Measurements from ENCODE around the gene CRKL.
"Not testable (repeated sequence)": the region's sequence is repeated elsewhere in the genome, so short reads cannot be mapped to it uniquely, and the experiment has no call there.

Gene CRKL, protein sequence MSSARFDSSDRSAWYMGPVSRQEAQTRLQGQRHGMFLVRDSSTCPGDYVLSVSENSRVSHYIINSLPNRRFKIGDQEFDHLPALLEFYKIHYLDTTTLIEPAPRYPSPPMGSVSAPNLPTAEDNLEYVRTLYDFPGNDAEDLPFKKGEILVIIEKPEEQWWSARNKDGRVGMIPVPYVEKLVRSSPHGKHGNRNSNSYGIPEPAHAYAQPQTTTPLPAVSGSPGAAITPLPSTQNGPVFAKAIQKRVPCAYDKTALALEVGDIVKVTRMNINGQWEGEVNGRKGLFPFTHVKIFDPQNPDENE

DNA sequence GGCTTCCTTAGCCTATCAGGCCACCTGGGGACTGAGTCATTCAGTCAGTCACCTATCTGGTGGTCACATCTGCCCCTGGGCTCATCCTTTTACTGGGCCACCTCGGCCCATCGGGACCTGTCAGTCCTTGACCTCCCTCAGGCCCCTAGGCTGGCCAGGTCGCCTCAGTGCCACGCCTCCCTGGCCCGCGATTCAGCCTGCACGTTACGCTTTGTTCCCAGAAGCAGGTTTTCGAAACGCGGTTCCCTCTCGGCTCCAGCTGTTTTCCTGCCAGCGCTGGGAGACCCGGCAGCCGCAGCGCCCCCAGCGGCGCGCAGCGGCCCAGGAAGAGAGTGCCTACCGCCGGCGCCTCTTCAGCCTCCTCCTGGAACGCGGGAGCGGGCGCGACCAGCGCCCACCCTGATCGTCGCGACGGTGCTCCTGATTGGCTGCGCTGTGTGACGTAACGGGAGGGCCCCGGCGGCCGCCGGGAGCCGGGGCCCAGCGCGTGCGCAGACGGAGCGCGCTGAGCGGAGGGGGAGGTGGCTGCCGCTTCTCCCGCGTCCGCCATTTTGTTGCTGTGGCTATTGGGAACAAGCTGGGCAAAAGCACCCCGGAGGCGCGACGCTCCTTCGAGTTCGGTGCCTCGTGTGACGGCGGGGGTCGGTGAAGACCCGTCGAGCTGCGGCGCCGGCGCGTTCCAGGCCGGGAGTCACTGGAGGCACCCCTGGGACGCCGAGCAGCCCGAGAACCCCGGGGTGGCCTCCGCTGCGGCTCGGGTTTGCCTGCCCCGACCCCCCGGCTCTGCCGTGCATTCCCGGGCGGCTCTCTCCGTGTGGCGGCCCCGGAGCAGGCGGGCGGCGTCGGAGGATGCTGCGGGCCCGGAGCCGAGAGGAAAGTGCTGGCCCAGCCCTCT is at the start of gene CRKL:
TSS of gene CRKL (plus strand) at position 492 of the 895 bp plus-strand sequence. CDS start 528 bp downstream, outside the sequence.
- DNase-seq = peak; percentile 97

DNA sequence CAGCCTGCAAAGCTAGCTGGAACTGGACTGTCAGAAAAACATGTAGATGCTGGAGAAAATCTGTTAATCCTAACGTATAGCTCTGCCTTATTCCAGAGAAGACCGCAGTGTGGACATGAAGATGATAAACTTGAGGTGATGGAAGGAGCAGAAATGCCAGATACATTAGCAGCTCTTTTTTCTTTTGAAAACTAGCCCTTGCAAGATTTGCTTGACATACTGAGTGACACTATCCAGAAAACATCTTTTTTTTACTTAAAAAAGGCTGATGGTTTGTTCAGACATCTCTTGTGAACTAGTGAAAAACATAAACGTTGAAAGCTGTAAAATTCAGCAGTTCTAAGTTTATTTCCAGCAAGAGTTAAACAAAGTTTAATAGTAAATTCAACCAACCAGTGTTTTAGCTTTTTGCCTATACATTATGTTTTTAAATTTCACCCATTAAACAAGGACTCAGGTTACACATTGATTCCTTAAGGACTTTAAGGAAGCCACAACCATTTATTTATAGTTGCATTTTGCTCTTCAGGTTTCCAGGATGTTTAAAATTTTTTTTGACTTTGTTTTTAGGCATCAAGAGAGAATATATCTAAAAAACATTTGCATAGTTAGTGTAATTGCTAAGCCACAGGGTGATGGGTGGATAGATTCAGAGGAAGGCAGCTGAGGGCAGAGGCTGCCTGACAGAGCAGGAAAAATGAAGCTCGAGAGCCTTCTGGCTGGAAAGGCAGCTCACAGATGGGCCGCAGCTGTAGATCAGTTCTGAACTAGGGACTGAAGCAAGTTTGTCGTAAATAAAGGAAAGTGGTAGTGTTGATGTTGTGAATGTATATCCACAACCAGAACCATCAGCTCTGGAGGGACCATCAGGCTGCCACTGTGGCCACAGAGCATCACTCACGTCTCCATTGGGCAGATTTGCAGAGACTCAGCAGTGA is 48.9 kb upstream of the CRKL start:
- DNase-seq = no peak

DNA sequence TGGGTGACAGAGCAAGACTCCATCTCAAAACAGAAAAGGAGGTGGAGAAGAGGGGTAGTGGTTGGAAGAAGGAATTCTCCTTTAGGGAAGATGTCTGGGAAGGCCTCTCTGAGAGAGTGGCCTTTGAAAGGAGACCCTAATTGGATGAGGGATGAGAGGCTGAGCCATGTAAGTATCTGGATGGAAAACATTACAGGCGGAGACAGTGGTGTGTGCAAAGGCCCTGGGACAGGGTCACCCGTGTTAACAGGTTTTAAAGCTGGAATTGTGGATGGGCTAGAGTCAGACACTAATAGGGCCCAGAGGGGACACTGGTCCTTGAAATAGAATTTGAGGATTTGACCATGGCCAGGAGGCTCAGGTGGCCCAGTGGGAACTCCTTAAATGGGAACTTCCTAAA is 48.0 kb upstream of the CRKL start:
- DNase-seq = no peak

DNA sequence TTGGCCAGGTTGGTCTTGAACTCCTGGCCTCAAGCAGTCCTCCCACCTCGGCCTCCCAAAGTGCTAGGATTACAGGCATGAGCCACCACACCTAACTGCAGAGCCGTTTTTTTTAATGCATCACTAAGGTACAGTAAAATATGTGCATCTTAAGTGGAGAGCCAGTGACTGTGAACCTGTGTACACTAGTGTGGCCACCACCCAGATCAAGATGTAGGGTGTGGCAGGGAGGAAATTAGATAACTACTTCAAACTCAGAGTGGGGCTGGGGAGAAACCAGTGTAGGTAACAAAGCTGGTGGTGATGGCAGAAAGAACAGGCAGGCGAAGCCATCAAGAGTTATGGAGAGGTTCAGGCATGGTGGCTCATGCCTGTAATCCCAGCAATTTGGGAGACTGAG is 44.0 kb upstream of the CRKL start:
- no peak for DNase-seq

DNA sequence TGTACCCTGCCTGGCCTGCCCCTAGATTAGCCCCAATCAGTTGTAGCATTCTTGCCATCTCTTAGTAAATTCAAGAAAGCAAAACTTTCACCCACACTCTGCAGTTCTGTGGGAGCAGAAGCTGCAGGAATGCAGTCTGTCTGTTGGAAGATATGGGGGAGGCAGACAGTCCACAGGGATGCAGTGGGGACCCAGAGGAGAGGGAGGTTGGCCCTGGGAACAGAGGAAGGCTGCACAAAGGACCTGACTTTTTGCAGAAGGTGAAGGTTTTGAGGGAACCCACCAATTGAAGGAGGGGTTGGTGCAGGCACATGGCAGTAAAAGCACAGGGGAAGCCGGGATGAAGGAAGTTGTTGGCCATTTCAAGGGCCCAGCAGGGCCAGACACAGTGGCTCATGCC is 41.9 kb upstream of the CRKL start:
- DNase-seq = no peak

DNA sequence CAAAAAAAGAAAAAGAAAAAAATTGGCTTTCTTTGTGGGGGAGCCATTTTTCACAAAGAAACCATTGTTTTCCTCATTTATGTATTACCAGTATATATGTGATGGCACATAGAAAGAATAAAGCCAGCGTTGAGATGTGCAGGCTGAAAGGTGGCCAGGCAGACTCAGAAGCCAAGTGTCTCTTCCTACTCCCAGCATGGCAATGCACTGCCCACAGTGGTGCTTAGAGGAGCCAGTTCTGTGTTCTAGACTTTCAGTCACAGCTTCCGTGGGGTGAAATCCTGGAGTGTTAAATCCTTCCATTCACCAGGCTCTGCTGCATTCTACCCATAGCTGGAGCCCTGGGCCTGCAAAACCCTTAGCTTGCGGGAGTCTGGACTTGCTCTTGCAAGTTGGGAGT is 39.5 kb upstream of the CRKL start:
- DNase-seq = no peak

DNA sequence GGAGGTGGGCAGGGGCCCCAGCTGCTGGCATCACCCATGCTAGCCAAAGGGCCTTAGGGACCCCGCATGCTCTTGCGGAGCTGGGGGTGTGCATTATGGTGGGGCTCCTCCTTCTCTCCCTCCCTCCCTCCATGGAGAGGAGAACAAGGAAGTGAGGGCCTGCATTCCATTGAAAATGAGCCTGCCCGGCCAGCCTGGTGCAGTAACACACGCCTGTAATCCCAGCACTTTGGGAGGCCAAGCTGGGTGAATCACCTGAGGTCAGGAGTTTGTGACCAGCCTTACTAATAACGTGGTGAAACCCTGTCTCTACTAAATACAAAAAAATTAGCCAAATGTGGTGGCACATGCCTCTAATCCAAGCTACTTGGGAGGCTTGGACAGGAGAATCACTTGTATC is 36.0 kb upstream of the CRKL start:
- no peak for DNase-seq

DNA sequence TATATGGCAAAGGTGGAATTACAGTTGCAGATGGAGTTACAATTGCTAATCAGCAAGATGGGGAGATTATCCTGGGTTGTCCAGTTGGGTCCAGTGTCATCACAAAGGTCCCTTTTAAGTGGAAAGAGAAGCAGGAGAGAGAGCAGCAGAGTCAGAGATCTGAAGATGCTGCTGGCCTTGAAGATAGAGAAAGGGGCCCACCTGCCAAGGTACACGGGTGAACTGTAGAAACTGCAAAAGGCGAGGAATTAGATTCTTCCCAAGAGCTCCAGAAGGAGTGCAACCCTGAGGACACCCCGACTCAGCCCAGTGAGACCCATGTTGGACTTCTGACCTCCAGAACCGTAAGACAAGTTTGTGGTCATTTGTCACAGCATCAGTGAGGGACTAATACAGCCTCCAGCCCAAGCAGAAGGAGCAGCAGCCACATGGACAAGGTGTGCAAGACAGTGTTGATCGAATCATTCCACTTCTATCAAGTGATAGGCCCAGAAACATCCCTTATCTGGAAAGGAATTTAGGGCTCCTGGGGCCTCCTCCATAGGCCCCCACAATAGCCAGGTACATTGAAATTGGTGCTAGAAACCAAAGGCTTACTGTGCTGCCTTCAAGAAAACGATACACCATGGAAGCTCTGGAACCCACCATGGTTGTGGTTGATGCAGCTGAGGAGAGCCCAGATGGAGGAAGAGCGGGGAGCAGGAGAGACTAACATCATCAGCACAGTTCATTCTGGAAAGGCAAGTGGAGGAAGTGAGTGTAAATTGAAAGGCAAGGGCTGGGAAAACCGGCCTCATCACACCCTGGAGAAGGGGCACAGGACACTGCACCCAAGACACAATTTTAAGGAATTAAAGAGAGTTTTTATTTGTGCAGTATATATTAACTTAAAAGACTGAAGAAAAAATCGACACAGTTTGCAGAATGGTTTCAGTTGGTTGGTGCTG is 35.1 kb upstream of the CRKL start:
- no peak for DNase-seq

DNA sequence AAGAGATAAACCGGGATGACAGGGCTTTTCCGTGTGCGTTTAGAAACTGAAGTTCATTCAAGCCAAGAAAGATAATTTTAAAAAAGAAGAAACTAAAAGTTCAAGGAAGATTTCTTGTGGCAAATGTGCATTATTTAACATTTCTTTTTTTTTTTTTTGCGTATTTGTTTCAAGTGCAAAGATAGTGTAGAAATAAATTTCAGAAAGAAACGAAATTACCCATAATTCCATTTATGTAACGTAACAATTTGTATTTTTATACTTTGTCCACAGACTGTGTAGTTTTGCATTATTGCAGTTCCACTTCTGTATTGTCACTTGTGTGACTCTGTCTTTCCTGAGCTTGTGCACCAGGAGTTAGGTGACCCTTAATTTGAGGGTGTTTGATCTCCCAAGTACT is 34.4 kb upstream of the CRKL start:
- no peak for DNase-seq

DNA sequence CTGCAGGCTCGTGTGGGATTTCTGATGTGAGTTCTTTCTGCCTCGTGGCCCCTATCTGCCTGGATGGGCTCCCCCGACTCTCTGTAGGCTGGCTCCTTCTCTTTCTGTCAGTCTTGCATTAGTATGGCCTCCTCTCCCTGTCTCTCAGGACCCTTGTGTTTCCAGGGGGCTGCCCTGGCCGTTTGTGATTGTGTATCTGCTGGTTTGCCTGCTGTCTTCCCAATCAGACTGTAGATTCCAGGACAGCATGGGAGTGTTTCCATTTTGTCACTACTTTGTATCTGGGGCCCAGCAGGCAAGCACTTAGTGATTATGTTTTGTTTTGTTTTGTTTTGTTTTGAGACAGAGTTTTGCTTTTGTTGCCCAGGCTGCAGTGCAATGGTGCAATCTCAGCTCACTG is 32.8 kb upstream of the CRKL start:
- no peak for DNase-seq

DNA sequence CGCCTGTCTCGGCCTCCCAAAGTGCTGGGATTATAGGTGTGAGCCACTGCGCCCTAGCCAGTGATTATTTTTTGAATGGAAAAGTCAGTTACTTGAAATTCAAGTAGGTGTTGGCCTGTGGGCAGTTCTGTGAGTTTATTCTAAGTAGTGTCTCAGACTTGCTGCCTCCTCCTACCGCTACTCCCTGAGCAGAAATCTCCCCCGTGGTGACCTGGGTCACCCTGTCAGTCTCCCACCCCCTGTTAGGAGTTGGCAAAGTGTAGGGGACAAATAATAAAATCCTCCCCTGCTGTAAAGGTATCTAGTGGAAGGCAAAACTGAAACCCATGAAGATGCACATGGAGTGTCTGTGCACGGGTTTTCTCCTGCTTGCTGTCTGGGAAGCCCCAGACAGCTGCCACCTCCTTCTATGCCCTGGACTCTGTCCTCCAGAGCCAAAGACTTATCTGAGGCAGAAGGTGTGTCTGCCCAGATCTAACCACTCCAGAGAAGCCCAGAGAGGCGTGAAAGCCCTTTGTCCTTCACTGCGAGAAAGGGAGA is 32.1 kb upstream of the CRKL start:
- no peak for DNase-seq

DNA sequence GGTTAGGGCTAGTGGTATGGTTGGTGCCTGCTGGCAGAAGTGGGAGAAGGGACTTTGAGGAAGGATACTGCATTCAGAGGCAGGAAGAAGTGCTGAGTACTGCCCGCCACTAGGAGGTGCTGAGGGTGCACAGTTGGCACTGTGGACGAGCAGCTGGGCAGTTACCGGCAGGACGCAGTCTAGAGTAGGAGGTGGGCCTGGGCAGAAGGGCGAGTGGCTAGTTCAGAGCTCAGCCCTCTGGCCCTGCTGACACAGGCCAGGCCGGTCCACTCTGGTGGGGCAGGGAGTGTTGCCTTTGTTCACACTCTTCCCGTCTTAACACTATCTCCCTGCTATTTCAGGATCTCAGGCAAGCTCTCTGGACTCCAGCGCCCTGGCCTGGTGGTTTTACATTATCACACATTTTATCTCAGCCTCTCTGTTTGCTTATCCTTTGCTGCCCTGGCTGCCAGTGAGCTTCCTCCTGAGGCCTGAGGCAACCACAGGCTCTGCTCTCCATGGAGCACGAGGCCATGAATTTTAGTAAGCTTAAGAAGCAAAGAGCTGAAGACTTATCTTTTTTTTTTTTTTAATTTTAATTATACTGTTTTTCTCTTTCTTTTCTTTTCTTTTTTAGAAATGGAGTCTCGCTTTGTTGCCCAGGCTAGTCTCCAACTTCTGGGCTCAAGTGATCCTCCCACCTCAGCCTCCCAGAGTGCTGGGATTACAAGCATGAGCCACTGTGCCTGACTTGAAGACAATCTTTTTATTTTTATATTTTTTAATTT is 31.5 kb upstream of the CRKL start:
- DNase-seq = peak; percentile 53

DNA sequence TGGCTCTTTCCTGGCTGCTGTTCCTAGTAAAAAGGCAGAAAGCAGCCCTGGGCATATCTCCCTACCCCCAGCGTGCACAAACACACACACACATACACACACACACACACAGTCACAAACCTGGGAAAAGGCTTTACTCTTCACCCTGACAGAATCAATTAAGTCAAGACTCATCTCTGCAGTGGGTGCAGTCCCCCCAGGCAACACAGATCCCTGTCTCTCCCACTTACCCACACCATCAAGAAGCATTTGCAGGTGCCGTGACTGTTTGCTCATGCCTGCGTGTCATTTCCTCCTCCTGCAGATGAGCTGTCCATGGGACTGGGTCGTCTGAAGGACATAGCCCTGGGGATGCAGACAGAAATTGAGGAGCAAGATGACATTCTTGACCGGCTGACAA is 29.8 kb upstream of the CRKL start:
- no peak for DNase-seq

DNA sequence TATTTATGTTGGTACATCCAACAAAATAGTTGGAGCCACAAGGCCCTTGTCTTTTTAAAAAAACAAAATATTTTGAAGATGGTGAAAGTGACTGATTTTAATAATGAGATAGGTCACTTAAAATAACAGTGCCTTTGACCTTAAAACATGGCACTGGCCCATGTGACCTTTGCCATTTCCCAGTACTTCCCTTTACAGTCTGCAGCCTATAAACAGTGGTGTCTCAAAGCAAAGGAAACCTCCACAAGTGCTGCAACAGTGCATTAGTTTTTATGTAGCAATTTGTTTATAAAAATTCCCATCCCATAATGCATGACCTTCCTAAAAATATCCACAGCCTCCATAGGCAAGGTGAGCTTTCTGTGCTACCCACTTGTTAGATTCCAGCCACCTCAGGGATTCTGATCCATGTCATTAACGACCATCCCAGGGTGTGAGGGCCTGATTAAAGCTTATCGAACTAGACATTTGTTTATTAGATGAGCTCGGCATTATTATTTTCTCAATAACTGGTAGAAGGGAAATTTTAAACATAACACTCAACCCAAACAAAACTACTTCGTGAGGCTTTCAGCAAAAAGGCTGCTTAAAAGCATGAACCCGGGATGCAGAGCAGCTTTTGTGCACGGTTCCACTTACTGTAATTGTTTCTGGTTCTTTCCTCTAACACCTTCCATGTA is 28.0 kb upstream of the CRKL start:
- DNase-seq = no peak

DNA sequence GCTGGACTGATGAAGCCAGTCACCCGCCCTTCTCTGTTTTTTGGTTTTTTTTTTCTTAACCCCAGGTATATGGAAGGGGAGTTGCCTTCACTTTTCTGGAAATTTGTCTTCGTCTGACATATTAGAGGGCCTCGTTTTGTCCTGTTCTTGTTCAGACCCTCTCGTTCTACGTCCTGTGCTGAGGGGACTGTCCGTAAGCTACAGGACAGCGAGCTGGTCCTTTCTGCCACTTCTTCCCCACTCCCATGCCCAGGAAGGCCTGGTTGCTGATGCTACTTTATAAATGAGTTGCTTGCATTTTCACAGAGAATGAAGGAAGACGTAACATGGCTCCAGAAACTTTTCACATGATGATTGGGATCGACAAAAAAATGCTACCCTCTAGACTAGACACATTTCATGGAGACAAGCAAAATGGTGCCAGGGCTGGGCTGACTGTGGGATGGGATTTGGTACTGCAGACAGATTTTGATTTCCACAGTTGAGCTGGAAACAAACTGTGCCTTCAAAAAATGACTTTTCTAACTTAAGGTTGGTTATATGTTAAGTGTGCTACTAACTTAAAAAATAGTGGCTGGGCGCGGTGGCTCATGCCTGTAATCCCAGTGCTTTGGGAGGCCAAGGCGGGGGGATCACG is 27.2 kb upstream of the CRKL start:
- DNase-seq = no peak

DNA sequence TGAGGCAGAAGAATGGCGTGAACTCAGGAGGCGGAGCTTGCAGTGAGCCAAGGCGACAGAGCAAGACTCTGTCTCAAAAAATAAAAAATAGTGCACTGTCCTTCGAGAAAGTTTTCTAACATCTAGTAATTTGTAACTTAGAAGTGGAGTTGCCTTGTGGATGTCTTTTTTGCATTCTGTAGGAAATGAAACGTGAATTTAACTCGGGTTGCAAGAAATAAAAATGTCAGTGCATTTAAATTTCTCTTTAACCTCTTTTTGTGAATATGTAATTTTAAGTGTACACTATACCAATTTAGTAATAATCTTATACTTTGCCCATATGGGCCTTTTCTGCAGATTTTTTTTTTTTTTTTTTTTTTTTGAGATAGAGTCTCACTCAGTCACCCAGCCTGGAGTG is 26.2 kb upstream of the CRKL start:
- DNase-seq = no peak

DNA sequence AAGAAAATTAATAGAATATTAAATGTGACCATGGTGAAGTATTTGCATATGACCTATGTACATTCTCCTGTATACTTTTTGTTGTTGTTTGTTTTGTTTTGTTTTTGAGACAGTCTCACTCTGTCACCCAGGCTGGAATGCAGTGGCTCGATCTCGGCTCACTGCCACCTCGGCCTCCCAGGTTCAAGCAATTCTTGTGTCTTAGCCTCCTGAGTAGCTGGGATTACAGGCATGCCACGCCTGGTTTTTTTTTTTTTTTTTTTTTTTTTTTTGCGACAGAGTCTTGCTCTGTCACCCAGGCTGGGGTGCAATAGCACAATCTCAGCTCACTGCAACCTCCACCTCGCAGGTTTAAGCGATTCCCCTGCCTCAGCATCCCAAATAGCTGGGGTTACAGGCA is 19.5 kb upstream of the CRKL start:
- not testable (repeated sequence) for DNase-seq

DNA sequence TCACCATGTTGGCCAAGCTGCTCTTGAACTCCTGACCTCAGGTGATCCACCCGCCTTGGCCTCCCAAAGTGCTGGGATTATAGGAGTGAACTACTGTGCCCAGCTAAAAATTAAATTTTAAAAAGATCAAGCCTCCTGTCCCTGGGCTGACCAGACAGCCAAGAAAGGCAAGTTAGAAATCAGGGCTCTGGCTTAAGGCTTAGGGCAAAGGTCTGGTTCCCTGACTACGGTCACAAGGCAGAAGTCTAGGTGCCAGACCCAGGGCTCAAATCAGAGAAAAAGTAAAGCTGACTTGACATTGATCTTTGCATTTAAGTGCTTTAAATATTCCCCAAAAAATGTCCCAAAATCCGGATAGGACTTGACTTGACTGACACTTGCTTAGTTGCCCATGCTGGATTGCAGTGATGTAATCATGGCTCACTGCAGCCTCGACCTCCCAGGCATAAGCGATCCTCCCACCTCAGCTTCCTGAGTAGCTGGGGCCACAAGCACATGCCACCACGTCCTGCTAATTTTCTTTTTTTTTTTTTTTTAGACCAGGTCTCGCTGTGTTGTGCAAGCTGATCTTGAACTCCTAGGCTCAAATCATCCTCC is 17.3 kb upstream of the CRKL start:
- DNase-seq = no peak

Measured in stimulated activated CD4-positive, alpha-beta T cell treated with anti-CD3 and anti-CD28 coated beads, Interleukin-15, amount 100 ng/mL, for 24 hours (primary cell).